ENCODE measurements around the gene CNIH3.

DNA sequence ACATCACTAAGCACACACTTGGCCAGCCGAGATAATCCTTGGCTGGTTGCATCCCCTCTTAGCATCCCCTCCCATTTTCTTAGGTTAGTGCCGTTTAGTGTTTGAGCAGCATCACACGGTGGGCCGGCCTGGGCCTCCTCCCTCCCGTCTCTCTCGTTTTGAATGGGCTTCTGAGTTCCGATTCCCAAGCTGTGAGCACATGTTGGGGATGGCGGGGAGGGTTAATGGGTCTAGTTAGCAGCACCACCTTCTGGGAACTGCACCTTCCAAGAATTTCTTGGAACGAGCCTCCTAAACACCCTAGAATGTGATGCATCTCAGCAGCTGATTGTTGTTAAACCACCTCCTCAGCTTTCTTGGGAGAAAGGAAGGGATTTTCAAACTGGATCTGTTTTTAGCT is 73.3 kb downstream of the CNIH3 start:
- no peak for TF ChIP-seq CTCF (conservative IDR thresholded peaks at IDR 0.05; ENCODE audit: low read depth, low read length)
- TF ChIP-seq, protein P1, sequence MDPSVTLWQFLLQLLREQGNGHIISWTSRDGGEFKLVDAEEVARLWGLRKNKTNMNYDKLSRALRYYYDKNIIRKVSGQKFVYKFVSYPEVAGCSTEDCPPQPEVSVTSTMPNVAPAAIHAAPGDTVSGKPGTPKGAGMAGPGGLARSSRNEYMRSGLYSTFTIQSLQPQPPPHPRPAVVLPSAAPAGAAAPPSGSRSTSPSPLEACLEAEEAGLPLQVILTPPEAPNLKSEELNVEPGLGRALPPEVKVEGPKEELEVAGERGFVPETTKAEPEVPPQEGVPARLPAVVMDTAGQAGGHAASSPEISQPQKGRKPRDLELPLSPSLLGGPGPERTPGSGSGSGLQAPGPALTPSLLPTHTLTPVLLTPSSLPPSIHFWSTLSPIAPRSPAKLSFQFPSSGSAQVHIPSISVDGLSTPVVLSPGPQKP (IDR thresholded peaks at IDR 0.05; ENCODE audit: borderline replicate concordance, low read depth, low read length): no peak
- no peak for TF ChIP-seq RAD21 (IDR thresholded peaks at IDR 0.05; ENCODE audit: low read length)
- no peak for TF ChIP-seq POLR2A (IDR thresholded peaks at IDR 0.05; ENCODE audit: low read depth, low read length)
- no peak for TF ChIP-seq CEBPB (IDR thresholded peaks at IDR 0.05; ENCODE audit: low read depth, low read length)
- TF ChIP-seq RFX5 (IDR thresholded peaks at IDR 0.05; ENCODE audit: low read depth, low read length): no peak
- no peak for TF ChIP-seq RCOR1 (IDR thresholded peaks at IDR 0.05; ENCODE audit: insufficient replicate concordance, low read length)
- TF ChIP-seq USF2 (IDR thresholded peaks at IDR 0.05; ENCODE audit: low read depth, low read length): no peak
- TF ChIP-seq BHLHE40 (IDR thresholded peaks at IDR 0.05; ENCODE audit: low read depth, low read length): no peak
- TF ChIP-seq CHD1 (IDR thresholded peaks at IDR 0.05; ENCODE audit: low read depth, low read length): no peak
- no peak for TF ChIP-seq SMC3 (IDR thresholded peaks at IDR 0.05; ENCODE audit: low read depth, low read length)
- TF ChIP-seq MXI1 (IDR thresholded peaks at IDR 0.05; ENCODE audit: borderline replicate concordance, low read depth, low read length): no peak

All from IMR-90 (cell line).